CD4-positive, alpha-beta T cell treated with Interleukin-15 for 4 hours (primary cell): ENCODE data around the gene SELENOO.

Source experiments
- DNase-seq: peaks from one replicate; pipeline ENCODE4 v3.0.0-alpha.2; 2020; ENCODE audit warnings: low spot score

The SELENOO gene

GRCh38 chr22:50171965-50172421 lies 28.8 kb upstream of the SELENOO start:
- DNase-seq, result no peak

DNA sequence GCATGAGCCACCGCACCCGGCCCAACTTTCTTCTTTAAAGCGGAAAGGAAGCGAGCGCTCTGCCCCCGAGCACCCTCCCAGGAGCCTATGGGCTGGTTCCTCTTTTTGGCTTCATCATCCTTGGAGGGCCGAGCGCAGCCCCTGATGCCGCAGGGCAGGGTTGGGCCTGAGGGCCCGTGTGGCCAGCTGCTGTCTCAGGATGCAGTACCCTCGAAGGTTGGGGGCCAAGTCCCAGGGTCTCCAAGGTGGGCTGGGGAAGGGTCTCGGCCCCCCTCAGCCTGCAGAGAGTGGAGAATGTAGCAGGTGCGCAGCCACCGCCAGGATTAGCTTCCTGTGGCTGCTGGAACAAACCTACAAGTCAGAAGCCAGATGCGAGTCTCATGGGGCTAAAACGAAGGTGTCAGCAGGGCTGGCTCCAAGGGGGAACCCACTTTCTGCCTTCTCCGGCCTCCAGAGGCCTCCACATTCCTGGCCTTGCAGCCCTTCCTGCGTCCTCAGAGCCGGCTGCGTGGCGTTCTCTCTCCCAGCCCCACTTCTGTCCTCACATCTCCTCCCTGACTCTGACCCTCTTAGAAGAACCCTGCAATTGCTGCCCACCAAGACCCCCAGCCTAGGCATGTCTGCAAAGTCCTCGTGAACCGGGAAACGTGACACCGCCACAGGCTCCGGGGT lies 27.4 kb upstream of the SELENOO start:
- no peak for DNase-seq

GRCh38 chr22:50173983-50174355 lies 26.8 kb upstream of the SELENOO start:
- DNase-seq, result no peak

DNA sequence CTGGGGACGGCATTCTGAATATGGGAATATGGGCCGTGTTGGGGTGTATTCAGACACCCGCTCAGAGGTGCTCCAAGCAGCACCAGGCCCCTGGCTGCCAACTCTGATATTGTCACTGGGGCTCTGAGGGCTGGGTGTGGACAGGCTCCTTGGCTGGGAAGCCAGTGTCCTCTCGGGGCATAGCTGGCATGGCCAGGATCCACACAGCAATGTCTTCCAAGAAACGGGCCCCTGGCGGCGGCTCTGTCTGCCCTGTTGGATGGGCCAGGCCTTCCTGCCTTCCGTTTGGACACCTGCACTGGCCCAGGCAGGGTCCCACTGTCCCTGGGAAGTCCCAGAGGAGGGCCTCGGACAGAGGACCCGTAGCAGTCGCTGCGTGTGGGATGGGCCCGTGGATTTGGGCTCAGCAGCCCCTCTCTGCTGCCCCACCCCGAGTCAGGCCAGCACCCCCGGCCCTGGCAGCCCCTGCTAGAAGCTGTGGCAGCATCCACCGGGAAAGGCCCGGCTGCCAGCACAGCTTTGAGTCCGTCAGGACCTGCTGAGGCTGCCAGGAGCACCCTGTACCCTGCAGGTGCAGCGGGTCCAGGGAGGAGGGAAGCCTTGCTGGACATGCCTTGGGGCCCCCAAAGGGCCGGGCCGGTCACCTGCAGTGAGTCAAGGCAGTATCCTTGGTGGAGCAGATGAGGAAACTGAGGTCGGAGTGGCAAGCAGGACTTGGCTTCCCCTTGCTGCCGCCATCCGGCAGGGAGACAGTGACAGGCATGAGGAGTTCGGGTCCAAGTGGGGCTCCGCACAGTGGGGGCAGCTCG lies 26.2 kb upstream of the SELENOO start:
- no peak for DNase-seq

DNA sequence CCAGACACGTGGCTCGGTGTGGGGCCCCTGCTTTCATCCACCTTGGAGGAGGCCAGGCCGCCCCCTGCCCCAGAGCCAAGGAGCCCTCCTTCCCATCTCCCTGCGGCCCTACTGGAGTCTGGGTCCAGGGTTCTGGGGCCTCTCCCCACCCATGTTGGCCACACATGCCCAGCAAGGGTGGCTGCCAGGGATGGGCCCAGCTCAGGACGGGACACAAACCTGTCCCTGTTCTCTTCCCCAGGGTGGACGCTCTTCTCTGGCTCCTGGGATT lies 25.7 kb upstream of the SELENOO start:
- no peak for DNase-seq

DNA sequence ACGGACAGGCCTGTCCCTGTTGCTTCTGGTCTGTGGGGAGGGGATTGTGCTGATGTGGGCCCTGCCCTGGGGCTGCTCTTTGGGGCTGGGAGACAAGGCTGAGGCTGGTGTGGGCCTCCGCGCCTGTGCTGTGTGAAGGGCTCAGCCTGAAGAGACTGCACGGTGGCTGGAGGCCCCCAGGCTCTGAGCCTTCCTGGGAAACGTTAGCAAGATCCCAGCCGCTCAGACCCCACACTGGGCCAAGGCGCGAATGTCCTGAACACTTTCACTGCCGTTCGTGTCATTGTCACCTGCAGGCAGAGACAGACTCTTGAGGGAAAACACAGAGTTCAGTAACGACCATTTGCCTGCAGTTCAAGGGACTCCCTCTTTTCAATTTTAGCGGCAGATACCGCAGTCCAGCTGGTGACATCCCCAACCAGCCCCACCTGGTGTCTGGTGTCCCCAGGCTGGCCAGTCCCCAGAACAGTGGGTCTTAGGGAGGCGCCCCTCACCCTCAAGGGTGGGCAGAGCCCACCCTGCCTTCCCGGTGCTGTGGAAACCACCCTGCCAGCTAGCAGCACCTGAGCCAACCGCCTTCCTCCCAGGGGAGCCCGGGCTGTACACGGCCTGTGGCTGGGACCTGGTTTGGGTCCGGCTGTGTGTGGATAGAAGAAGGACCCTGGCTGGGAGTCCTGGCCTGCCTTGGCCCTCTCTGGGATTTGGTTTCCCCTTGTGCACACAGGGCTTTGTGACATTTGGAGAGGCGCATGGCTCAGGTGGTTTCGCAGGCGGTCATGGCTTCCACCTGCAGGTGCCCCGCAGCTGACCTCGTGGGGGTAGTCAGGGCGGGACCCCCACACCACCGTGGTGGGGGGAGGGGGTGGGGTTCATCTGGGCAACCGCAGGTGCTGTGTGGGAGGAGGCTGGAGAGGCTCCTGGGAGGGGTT lies 24.6 kb upstream of the SELENOO start:
- DNase-seq, result no peak

DNA sequence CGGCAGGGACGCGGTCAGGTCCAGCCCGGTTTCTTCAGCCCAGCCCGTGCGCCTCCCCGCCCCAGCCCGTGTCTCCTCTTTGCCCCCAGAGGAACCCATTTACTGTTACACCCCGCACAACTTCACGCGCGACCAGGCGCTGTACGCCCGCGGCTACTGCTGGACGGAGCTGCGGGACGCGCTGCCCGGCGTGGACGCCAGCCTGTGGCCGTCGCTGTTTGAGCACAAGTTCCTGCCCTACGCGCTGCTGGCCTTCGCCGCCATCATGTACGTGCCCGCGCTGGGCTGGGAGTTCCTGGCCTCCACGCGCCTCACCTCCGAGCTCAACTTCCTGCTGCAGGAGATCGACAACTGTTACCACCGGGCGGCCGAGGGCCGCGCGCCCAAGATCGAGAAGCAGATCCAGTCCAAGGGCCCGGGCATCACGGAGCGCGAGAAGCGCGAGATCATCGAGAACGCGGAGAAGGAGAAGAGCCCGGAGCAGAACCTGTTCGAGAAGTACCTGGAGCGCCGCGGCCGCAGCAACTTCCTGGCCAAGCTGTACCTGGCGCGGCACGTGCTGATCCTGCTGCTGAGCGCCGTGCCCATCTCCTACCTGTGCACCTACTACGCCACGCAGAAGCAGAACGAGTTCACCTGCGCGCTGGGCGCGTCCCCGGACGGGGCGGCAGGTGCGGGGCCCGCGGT lies 23.8 kb upstream of the SELENOO start:
- no peak for DNase-seq

DNA sequence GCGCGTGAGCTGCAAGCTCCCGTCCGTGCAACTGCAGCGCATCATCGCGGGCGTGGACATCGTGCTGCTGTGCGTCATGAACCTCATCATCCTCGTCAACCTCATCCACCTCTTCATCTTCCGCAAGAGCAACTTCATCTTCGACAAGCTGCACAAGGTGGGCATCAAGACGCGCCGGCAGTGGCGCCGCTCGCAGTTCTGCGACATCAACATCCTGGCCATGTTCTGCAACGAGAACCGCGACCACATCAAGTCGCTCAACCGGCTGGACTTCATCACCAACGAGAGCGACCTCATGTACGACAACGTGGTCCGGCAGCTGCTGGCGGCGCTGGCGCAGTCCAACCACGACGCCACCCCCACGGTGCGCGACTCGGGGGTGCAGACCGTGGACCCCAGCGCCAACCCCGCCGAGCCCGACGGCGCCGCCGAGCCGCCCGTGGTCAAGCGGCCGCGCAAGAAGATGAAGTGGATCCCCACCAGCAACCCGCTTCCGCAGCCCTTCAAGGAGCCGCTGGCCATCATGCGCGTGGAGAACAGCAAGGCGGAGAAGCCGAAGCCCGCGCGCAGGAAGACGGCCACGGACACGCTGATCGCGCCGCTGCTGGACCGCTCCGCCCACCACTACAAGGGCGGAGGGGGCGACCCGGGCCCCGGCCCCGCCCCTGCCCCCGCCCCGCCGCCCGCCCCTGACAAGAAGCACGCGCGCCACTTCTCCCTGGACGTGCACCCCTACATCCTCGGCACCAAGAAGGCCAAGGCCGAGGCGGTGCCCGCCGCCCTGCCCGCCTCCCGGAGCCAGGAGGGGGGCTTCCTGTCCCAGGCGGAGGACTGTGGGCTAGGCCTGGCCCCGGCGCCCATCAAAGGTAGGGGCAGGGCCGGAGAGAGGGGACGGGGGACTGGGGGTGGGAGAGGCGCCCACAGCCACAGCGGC lies 23.0 kb upstream of the SELENOO start:
- DNase-seq, result no peak

- DNase-seq, result no peak
Measured at GRCh38 chr22:50178471-50178864, 22.3 kb upstream of the SELENOO start.

GRCh38 chr22:50178871-50179869 lies 21.6 kb upstream of the SELENOO start:
- DNase-seq, result no peak

DNA sequence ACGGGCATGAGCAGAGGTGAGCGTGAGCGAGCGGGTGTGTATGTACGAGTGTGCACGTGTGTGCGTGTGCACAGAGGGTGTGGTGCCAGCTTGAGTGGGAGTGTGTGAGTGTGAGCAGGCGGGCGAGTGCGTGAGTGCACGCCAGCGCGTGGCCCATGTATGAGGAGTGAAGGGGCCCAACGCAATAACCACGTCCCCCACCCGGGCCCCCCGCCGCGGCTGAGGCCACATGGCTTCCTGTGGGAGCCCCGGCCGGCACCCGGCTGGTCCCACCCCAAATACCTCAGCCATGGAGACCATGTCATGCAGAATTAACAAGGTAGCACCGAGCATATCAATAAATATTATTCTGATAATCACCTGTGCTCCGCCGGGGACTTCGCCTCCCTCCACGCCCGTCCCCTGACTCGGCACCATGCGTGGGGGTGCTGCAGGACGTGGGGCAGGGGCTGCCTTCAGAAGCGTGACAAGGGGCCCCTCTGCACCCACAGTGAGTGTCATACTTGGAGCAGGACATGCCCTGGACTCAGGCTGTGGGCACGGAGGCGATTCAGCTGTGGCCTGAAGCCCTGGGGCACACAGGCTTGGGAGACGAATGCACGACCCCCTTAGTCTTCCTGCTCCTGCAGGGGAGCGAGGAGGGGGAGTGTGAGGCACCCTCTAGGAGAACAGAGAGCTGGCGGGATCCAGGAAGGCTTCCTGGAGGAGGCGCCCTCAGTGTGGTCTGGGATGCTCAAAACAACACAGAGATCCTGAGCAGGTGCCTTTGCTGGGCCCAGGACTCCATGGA lies 20.7 kb upstream of the SELENOO start:
- no peak for DNase-seq

DNA sequence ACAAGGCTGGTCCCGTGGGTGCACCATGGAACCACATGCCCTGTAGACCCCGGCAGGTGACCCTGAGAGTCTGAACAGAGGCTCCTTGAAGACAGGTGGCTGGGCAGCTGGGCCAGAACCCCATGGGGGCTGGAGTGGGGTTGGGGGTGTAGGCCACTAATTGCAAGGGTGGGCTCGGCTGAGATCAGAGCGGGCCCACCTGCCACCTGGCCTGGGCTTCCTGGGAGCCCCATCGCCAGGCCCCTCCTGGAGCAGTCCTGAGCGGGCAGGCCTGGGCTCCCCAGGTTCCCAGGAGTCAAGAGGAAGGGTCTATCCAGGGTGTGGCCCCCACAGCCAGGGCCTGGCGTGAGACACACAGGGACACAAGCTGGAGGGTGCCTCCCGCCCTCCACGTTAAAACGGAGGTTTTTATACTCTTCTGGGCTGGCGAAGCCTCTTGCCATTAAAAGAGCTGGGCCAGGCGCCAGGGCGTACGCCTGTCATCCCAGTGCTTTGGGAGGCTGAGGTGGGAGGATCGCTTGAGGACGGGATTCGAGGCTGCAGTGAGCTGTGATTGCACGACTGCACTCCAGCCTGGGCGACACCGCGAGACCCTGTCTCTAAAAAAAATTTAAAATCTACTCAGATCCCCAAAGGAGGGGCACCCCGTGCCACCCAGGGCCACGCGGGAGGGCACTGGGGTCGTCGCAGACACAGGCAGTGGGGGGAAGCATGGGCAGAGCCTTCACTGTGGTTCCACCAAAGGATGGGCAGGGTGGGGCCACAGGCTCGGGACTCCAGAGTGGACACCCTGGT lies 19.9 kb upstream of the SELENOO start:
- DNase-seq, result no peak

DNA sequence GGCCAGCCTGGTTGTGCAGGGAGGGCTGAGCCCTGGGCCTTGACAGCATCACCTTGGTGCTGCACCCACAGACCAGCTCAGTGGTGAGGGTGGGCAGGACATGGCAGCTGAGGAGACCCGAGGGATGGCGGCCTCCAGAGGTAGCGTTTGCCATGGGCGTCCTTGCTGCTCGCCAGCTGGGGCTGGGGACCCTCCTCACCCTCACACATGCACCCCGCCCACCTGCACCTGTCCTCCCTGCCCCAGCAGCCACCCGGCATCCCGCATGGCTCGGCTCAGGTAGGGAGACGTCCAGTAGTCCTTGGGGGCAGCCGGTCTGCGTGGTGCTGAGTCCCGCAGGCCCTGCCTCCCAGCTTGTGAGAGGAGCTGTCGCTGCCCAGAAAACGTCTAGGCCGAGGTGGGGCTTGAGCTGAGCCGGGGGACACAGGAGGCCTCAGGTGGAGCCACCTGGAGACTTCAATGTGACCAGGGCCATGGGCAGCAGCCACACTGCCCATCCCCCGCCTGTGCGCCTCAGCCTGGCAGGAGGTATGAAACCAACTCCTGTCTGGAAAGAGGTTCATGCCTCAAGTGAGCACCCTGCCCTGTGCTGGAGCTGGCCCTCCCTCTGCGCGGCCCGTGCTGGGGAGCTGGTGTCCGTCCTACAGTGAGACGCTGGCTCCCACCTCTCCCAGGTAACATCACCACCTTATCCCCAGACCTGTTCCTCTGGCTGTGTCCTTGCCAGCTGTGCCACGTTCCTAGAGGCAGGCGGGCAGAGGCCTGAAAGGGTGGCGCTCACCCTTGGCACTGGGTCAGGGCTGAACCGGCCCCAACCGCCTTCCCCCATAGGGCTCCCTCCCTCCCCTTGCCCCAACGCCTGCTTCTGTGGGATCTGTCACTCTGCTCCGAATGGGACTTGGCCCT lies 18.4 kb upstream of the SELENOO start:
- DNase-seq, result no peak

DNA sequence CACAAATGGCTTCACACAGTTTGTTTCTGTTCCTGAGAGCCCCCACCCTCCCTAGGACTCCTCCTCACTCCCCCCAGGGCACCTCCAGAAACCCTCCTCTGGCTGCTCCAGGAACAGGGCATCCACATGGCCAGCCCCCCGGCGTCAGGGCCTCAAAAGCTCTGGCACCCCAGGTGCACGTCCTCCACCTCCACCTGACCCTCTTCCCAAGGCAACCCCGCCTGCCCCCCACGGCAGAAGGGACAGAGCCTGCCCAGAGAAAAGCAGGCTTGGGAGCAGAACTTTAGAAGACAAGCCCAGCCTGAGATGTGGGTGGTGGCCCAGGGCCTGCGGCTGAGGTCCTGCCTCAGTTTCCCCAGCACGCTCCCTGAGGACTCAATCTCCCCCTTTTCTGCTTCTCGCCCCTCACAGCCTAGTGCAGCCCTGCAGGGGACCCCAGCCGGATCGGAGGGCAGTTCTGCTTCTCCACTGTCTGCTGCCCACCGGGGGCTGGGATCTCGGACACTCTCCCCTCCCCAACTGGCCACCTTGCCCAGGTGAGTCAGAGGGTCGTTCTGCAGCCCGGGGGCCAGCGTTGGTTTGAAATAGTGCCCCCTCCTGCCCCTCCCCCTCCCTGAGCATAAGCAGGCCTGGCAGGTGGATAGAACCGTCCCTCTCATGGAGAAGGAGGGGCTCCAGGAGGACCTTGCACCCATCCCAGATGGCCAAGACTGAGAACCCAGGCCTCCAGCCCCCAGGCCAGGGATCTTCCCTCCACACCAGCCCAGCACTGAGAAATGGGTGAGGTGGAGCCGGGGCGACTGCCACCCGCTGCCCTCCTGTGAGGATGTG lies 17.5 kb upstream of the SELENOO start:
- DNase-seq, result no peak

- DNase-seq, result no peak
Measured at GRCh38 chr22:50184004-50184901, 16.6 kb upstream of the SELENOO start.
